Transverse colon (tissue), 4 donors: ENCODE data around the gene CWC25.

Experiments used
- EP300 ChIP-seq: sonication (generic); formaldehyde crosslinking; IDR thresholded peaks from one replicate; pipeline ENCODE4 v1.6.1; 2017; ENCODE audit warnings: antibody characterized with exemption, low read depth
- POLR2A ChIP-seq: fragments of 450-650 bp; IDR thresholded peaks from one replicate; pipeline ENCODE4 v1.6.1; 2016; ENCODE audit warnings: antibody characterized with exemption, mild to moderate bottlenecking, moderate library complexity
- POLR2AphosphoS5 ChIP-seq, 3 donors: sonication (generic); formaldehyde crosslinking; IDR thresholded peaks; one replicate each; pipeline ENCODE4 v1.6.1; 2016; ENCODE audit warnings: antibody characterized with exemption in 3 of 3
- TF ChIP-seq, protein P1 (sequence below), 5 experiments: fragments of 200-600 bp in 3 of 5; fragments of 450-650 bp in 2 of 5; sonication (generic) in 3 of 5; IDR thresholded peaks; 1 replicate in 2 of 5; 2 replicates in 3 of 5; pipeline ENCODE4 v1.5.1; 2016 to 2017; ENCODE audit warnings: antibody characterized with exemption in 5 of 5, inconsistent platforms in 3 of 5, mild to moderate bottlenecking in 2 of 5, moderate library complexity in 1 of 5

DNA sequence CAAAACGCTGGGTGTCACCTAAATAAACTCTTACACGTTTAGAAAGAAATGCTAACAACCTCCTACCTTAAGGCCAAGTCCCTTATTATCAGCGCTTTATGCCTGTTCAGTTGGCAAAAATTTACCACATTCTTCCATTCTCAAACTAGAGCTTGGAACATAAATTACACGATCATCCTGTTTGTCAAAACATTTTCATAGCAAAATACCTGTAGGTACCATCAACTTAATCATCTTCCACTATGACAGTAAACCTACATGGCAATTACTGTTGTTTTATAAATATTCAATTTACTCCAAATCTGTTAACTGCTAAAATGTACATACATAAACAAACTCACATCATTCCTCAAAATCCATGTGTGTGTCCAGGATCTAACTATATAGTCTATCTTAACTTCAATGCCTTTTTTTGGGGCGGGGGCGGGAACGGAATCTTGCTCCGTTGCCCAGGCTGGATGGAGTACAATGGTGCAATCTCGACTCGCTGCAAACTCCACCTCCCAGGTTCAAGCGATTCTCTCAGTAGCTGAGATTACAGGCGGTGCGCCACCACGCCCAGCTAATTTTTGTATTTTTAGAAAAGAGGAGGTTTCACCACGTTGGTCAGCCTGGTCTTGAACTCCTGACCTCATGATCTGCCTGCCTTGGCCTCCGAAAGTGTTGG is 24.0 kb upstream of the CWC25 start:
- TF ChIP-seq EP300: no peak
- TF ChIP-seq POLR2AphosphoS5 (IDR thresholded peaks at IDR 0.05): no peak
- TF ChIP-seq, protein P1, sequence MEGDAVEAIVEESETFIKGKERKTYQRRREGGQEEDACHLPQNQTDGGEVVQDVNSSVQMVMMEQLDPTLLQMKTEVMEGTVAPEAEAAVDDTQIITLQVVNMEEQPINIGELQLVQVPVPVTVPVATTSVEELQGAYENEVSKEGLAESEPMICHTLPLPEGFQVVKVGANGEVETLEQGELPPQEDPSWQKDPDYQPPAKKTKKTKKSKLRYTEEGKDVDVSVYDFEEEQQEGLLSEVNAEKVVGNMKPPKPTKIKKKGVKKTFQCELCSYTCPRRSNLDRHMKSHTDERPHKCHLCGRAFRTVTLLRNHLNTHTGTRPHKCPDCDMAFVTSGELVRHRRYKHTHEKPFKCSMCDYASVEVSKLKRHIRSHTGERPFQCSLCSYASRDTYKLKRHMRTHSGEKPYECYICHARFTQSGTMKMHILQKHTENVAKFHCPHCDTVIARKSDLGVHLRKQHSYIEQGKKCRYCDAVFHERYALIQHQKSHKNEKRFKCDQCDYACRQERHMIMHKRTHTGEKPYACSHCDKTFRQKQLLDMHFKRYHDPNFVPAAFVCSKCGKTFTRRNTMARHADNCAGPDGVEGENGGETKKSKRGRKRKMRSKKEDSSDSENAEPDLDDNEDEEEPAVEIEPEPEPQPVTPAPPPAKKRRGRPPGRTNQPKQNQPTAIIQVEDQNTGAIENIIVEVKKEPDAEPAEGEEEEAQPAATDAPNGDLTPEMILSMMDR (IDR thresholded peaks at IDR 0.05): no peak
- no peak for TF ChIP-seq POLR2A
